Heart left ventricle (tissue), 16 donors: Measurements from ENCODE around the gene SOWAHD. TPM values are rescaled to one million over a fixed set of nuclear protein-coding genes. Genes with fewer than 3 reads are reported as not detected.
A peak's percentile ranks its signal among the peaks of the same experiment; 100 is the strongest.
"Not testable (repeated sequence)": the region's sequence is repeated elsewhere in the genome, so short reads cannot be mapped to it uniquely, and the experiment has no call there.

Source experiments
- ATAC-seq, 4 donors: fragments of 200-7000 bp; cut with Tn5 transposase; one replicate each; pipeline ENCODE4 v1.9.1; 2020 to 2022; ENCODE audit warnings: moderate library complexity in 4 of 4, mild to moderate bottlenecking in 3 of 4, moderate number of reproducible peaks in 1 of 4
- DNase-seq, 5 donors: peaks; one replicate each; pipeline ENCODE4 v3.0.0-alpha.2; 2020
- H3K27ac ChIP-seq, 12 donors: fragments of 200-600 bp; sonication (generic) in 4 of 12; one replicate each; pipeline versions ENCODE4 v1.5.0 to v1.8.0; 2016 to 2022; ENCODE audit warnings: mild to moderate bottlenecking in 2 of 12
- H3K27me3 ChIP-seq, 9 donors: fragments of 200-600 bp; sonication (generic) in 2 of 9; one replicate each; pipeline versions ENCODE4 v1.5.1 to v1.8.0; 2016 to 2022; ENCODE audit warnings: mild to moderate bottlenecking in 3 of 9
- H3K36me3 ChIP-seq, 9 donors: fragments of 200-600 bp; sonication (generic) in 2 of 9; one replicate each; pipeline versions ENCODE4 v1.5.0 to v1.8.0; 2018 to 2022; ENCODE audit warnings: mild to moderate bottlenecking in 2 of 9
- H3K4me1 ChIP-seq, 12 donors: fragments of 200-600 bp; sonication (generic) in 4 of 12; one replicate each; pipeline versions ENCODE4 v1.5.0 to v1.8.0; 2016 to 2022; ENCODE audit warnings: mild to moderate bottlenecking in 3 of 12
- H3K4me3 ChIP-seq, 12 donors: fragments of 200-600 bp; sonication (generic) in 4 of 12; one replicate each; pipeline versions ENCODE4 v1.5.0 to v1.8.0; 2017 to 2022; ENCODE audit warnings: mild to moderate bottlenecking in 9 of 12, moderate library complexity in 4 of 12
- H3K9me3 ChIP-seq, 12 donors: fragments of 200-600 bp; sonication (generic) in 4 of 12; one replicate each; pipeline versions ENCODE4 v1.5.0 to v1.8.0; 2016 to 2022; ENCODE audit warnings: mild to moderate bottlenecking in 1 of 12
- CTCF ChIP-seq, 12 donors: fragments of 200-600 bp; sonication (generic) in 4 of 12; IDR thresholded peaks; one replicate each; pipeline versions ENCODE4 v1.5.0 to v1.8.0; 2018 to 2022; ENCODE audit warnings: antibody characterized with exemption in 12 of 12, mild to moderate bottlenecking in 5 of 12
- POLR2A ChIP-seq, 2 donors: fragments of 450-650 bp; IDR thresholded peaks; one replicate each; pipeline ENCODE4 v1.6.1; 2017; ENCODE audit warnings: antibody characterized with exemption in 2 of 2, mild to moderate bottlenecking in 2 of 2, moderate library complexity in 2 of 2
- WGBS, 4 donors: extraction: QIAGEN DNeasy Blood & Tissue Kit in 2 of 4; methylation state at CpG; one replicate each; pipeline versions ENCODE4 v1.1.5 to v1.1.7; 2013 to 2018; 5-methylcytosine and 5-hydroxymethylcytosine counted together
- intact Hi-C, 10 donors: fragments of 100-400 bp; cut with DNase I; formaldehyde crosslinking; loops; one replicate each; pipeline versions ENCODE4 v1.11.1 to v1.14.2; 2022
- polyA plus RNA-seq, 2 donors: library from polyadenylated mRNA; stranded (reverse); fragments of 200-250 nt; gene quantifications; one replicate each; pipeline ENCODE4 v1.2.3, GENCODE V29; 2013
- total RNA-seq, 9 donors: library from RNA; depleted of rRNA in 2 of 9; stranded (reverse); fragments of >200 nt in 2 of 9; fragmentation: NEBNext Ultra II Directional in 3 of 9; extraction: Animal tissue kit (Norgen Biotek cat#: 25700) in 3 of 9; gene quantifications; one replicate each; pipeline versions ENCODE4 v1.1.0 to v1.2.4, GENCODE V29; 2016 to 2023
- donor health status: ischemic (EF 13 %, LVEDD 7.1; RV severe dilation, severe dysfunction).
- donor health status: healthy with polysubstance abuse.
- donor health status: DM: no; HTN: yes; CAD: no.
- donor health status: DM: no; HTN: no; CAD: no.
- donor health status: ischemic (EF 25% LVEDD 6.9; RV normal size, moderate dysfunction).
- donor health status: ischemic (EF 25% LVEDD 5.7; RV mildly dilated, moderate dysfunction).
- donor health status: healthy.
- donor health status: DM: yes; HTN: yes; CAD: no.
- donor health status: ischemic (EF 35%, LVEDD 5.7; RV mildly dilated, moderate dysfunction).
- donor health status: nonischemic (EF 11% LVEDD 7.7; RV severe dilation, severe dysfunction).
- donor health status: DM: yes; HTN: yes; CAD: no.
- donor health status: PGD.
- donor health status: ischemic (EF 29% LVEDD 5.4; RV normal size, mild dysfunction).
- donor health status: nonischemic (EF 23%, LVEDD 6.1; RV moderate dilation, normal function).

Gene SOWAHD
- total and polyA plus RNA-seq, 11 donors = 0.15 to 2.1 (median 0.27) TPM; not detected in 5

GRCh38 chrX:119745283-119745848, 13.0 kb upstream of the SOWAHD start:
- DNase-seq (no peak), ATAC-seq (no peak)
- intact Hi-C loops = no loop called here
- Histone ChIP-seq H3K27me3 (no peaks in the 10 kb centered on the region), H3K9me3 (no peaks in the 10 kb centered on the region), H3K4me1 (no peaks in the 10 kb centered on the region), H3K4me3 (no peak overlapping the region), H3K36me3 (no peaks in the 10 kb centered on the region), H3K27ac (no peak overlapping the region)
- no peak for TF ChIP-seq POLR2A (IDR thresholded peaks at IDR 0.05)
- no peak for TF ChIP-seq CTCF (IDR thresholded peaks at IDR 0.05)
- WGBS, 4 donors = 39 to 79% (median 65%) methylated on average over 4 of the region's 4 CpGs

GRCh38 chrX:119750131-119750530, 8.3 kb upstream of the SOWAHD start:
- DNase-seq, H3K27ac ChIP-seq, H3K27me3 ChIP-seq, H3K36me3 ChIP-seq, ATAC-seq, H3K9me3 ChIP-seq, intact Hi-C loops, H3K4me3 ChIP-seq: not testable (repeated sequence)
- peaks cover 0 to 14% (median 0%) of the 10 kb centered on the region in 12 donors for H3K4me1 ChIP-seq
- WGBS, 4 donors = 71 to 86% (median 78%) methylated on average over 8 to 9 of the region's 9 CpGs

GRCh38 chrX:119750751-119751150, 7.6 kb upstream of the SOWAHD start:
- intact Hi-C loops, ATAC-seq, H3K36me3 ChIP-seq, H3K9me3 ChIP-seq, H3K27me3 ChIP-seq, H3K27ac ChIP-seq, H3K4me3 ChIP-seq, DNase-seq: not testable (repeated sequence)
- H3K4me1 ChIP-seq = peaks cover 0 to 18% (median 0%) of the 10 kb centered on the region in 12 donors
- 90 to 100% (median 96%) methylated on average over 2 to 20 of the region's 27 CpGs; no CpG with 5 or more reads in 1 of the 4 donors for WGBS, 4 donors

- H3K36me3 ChIP-seq = no peaks in the 10 kb centered on the region
- H3K9me3 ChIP-seq = no peaks in the 10 kb centered on the region
- WGBS, 4 donors = 87 to 92% (median 91%) methylated on average over 3 of the region's 3 CpGs
- H3K4me3 ChIP-seq = no peak overlapping the region
- no peak overlapping the region for H3K27ac ChIP-seq
- peaks cover 0 to 38% (median 0%) of the 10 kb centered on the region in 12 donors for H3K4me1 ChIP-seq
- DNase-seq (no peak), ATAC-seq (no peak)
- no peak for TF ChIP-seq CTCF (IDR thresholded peaks at IDR 0.05)
- no peak for TF ChIP-seq POLR2A (IDR thresholded peaks at IDR 0.05)
- intact Hi-C loops = no loop called here
- no peaks in the 10 kb centered on the region for H3K27me3 ChIP-seq
These were observed 5.4 kb upstream of the SOWAHD start for GRCh38 chrX:119753001-119753400.

- WGBS, 4 donors = 56 to 69% (median 67%) methylated on average over 8 of the region's 8 CpGs
- intact Hi-C loops = no loop called here
- TF ChIP-seq POLR2A (IDR thresholded peaks at IDR 0.05) = no peak
- TF ChIP-seq CTCF (IDR thresholded peaks at IDR 0.05) = peak in 9 of 12 donors; percentile 12 to 49 (median 29)
These were observed 4.6 kb upstream of the SOWAHD start for GRCh38 chrX:119753639-119754257.

More at GRCh38 chrX:119753639-119754257, 4.6 kb upstream of the SOWAHD start:
- no peaks in the 10 kb centered on the region for H3K9me3 ChIP-seq
- DNase-seq (no peak), ATAC-seq (no peak)
- H3K36me3 ChIP-seq = no peaks in the 10 kb centered on the region
- H3K27ac ChIP-seq = no peak overlapping the region
- H3K4me3 ChIP-seq = no peak overlapping the region
- H3K4me1 ChIP-seq = peaks cover 0 to 38% (median 0%) of the 10 kb centered on the region in 12 donors
- H3K27me3 ChIP-seq = peaks cover 0 to 3% (median 0%) of the 10 kb centered on the region in 9 donors
